ENCODE measurements around the gene EPN2.

EPN2 gene

DNA sequence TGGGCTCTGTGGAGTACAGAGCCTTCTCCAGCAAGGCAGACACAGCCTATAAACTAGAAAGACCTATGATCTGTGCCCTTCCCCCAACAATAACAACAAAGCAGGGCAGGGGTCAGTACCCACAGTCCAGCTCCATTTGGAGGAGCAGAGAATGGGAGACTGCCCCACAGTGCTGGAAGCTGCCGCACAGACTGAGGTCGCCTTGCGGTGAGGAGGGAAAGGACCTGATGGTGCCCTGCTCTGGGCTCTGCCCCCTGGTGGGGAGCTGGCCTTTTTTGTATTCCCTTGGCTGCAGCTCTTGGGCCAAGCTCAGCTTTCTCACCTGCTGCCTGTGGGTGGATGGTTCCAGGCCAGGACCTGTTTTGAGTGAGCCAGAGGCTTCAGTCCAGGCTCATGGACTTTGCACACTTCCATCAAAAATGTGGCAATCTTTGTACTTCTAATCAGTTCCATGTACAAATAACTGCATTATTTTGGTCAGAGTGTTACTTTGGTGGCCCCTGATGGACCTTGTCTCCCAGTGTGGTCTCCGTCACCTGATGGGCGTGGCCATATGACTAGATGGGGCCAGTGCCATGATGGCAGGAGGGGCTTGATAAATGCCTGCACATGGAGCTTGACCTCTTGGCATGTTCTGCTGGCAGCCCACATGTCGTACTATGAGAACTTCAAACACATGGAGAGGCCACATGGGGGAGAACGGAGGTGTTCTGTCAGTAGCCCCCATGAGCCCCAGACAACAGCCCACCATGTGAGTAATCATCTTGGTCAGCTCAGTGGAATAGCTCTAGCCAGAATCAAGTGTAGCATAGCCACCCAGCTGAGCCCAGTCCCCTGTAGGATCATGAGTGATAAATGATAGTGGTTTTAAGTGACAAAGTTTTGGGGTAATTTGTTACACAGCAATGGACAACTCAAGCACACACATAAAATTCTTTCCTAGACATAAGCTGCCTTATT is 101.1 kb downstream of the EPN2 start:
- no peak overlapping the region for H3K4me3 Mint-ChIP-seq

GRCh38 chr17:19339341-19339815 is 102.2 kb downstream of the EPN2 start:
- Mint-ChIP-seq H3K9me3 (no peaks in the 10 kb centered on the region), H3K27ac (no peak overlapping the region), H3K4me3 (no peak overlapping the region), H3K36me3 (ENCODE audit: low read depth) (no peaks in the 10 kb centered on the region), H3K27me3 (peaks cover 26% of the 10 kb centered on the region), H3K4me1 (peaks cover 5% of the 10 kb centered on the region)
- ATAC-seq (no peak), DNase-seq (no peak)

More for the DNA sequence above, 101.1 kb downstream of the EPN2 start:
- H3K4me1 Mint-ChIP-seq = peaks cover 5% of the 10 kb centered on the region
- DNase-seq (peak; percentile 67), ATAC-seq (peak; percentile 72)
- H3K27me3 Mint-ChIP-seq = peaks cover 26% of the 10 kb centered on the region
- H3K36me3 Mint-ChIP-seq (ENCODE audit: low read depth) = no peaks in the 10 kb centered on the region
- H3K27ac Mint-ChIP-seq = no peak overlapping the region
- H3K9me3 Mint-ChIP-seq = no peaks in the 10 kb centered on the region

- Mint-ChIP-seq H3K27ac (no peak overlapping the region), H3K4me1 (peaks cover 5% of the 10 kb centered on the region), H3K9me3 (no peaks in the 10 kb centered on the region), H3K27me3 (peaks cover 21% of the 10 kb centered on the region), H3K36me3 (ENCODE audit: low read depth) (no peaks in the 10 kb centered on the region), H3K4me3 (no peak overlapping the region)
- ATAC-seq (no peak), DNase-seq (no peak)
Measured at GRCh38 chr17:19341211-19341631, 104.1 kb downstream of the EPN2 start.

- Mint-ChIP-seq H3K27ac (no peak overlapping the region), H3K36me3 (ENCODE audit: low read depth) (no peaks in the 10 kb centered on the region), H3K27me3 (peaks cover 21% of the 10 kb centered on the region), H3K4me1 (peaks cover 8% of the 10 kb centered on the region), H3K4me3 (no peak overlapping the region), H3K9me3 (no peaks in the 10 kb centered on the region)
- no peak for DNase-seq
- ATAC-seq = no peak
Measured at GRCh38 chr17:19341641-19342610, 104.8 kb downstream of the EPN2 start.

GRCh38 chr17:19342611-19343255 is 105.6 kb downstream of the EPN2 start:
- Mint-ChIP-seq H3K27me3 (peaks cover 15% of the 10 kb centered on the region), H3K4me3 (no peak overlapping the region), H3K9me3 (no peaks in the 10 kb centered on the region), H3K27ac (no peak overlapping the region), H3K4me1 (peaks cover 9% of the 10 kb centered on the region), H3K36me3 (ENCODE audit: low read depth) (no peaks in the 10 kb centered on the region)
- ATAC-seq (no peak), DNase-seq (no peak)

GRCh38 chr17:19343256-19343630 is 106.1 kb downstream of the EPN2 start:
- Mint-ChIP-seq H3K36me3 (ENCODE audit: low read depth) (no peaks in the 10 kb centered on the region), H3K9me3 (no peaks in the 10 kb centered on the region), H3K4me3 (no peak overlapping the region), H3K4me1 (peaks cover 9% of the 10 kb centered on the region), H3K27me3 (peaks cover 15% of the 10 kb centered on the region), H3K27ac (no peak overlapping the region)
- DNase-seq (no peak), ATAC-seq (no peak)

- H3K36me3 Mint-ChIP-seq (ENCODE audit: low read depth) = no peaks in the 10 kb centered on the region
- H3K9me3 Mint-ChIP-seq = no peaks in the 10 kb centered on the region
- no peak overlapping the region for H3K4me3 Mint-ChIP-seq
- DNase-seq (no peak), ATAC-seq (no peak)
- H3K27ac Mint-ChIP-seq = no peak overlapping the region
- peaks cover 15% of the 10 kb centered on the region for H3K27me3 Mint-ChIP-seq
- peaks cover 9% of the 10 kb centered on the region for H3K4me1 Mint-ChIP-seq
Measured at GRCh38 chr17:19343671-19344151, 106.5 kb downstream of the EPN2 start.

- peaks cover 9% of the 10 kb centered on the region for H3K4me1 Mint-ChIP-seq
- H3K27me3 Mint-ChIP-seq = peaks cover 15% of the 10 kb centered on the region
- H3K27ac Mint-ChIP-seq = no peak overlapping the region
- H3K9me3 Mint-ChIP-seq = no peaks in the 10 kb centered on the region
- no peak overlapping the region for H3K4me3 Mint-ChIP-seq
- DNase-seq (no peak), ATAC-seq (no peak)
- H3K36me3 Mint-ChIP-seq (ENCODE audit: low read depth) = no peaks in the 10 kb centered on the region
Measured at GRCh38 chr17:19344311-19345066, 107.3 kb downstream of the EPN2 start.

DNA sequence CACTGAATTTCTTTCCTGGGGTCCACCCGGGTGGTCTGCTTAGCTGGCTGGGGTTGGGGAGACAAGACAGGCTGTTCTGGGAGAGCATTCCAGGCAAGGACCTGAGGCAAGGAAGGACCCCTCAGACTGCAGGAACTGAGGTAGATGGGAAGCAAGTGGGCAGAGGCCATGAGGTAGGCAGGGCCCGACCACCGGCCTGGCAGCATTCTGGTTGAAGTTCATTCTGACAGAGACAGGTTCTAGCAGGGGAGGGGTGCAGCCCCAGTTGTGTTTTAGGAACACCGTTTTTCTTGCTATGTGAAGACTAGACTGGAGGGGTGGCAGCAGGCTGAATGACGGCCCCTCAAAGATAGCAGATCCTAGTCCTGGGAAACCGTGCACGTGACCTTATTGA is 107.9 kb downstream of the EPN2 start:
- no peaks in the 10 kb centered on the region for H3K9me3 Mint-ChIP-seq
- no peak overlapping the region for H3K27ac Mint-ChIP-seq
- no peak for ATAC-seq
- H3K4me3 Mint-ChIP-seq = no peak overlapping the region
- peaks cover 13% of the 10 kb centered on the region for H3K27me3 Mint-ChIP-seq
- H3K4me1 Mint-ChIP-seq = peaks cover 9% of the 10 kb centered on the region
- DNase-seq = no peak
- H3K36me3 Mint-ChIP-seq (ENCODE audit: low read depth) = no peaks in the 10 kb centered on the region

GRCh38 chr17:19345486-19346350 is 108.6 kb downstream of the EPN2 start:
- Mint-ChIP-seq H3K9me3 (no peaks in the 10 kb centered on the region), H3K36me3 (ENCODE audit: low read depth) (no peaks in the 10 kb centered on the region), H3K27ac (no peak overlapping the region), H3K27me3 (peaks cover 12% of the 10 kb centered on the region), H3K4me3 (no peak overlapping the region), H3K4me1 (peaks cover 9% of the 10 kb centered on the region)
- ATAC-seq (no peak), DNase-seq (no peak)

GRCh38 chr17:19346351-19347255 is 109.4 kb downstream of the EPN2 start:
- no peak overlapping the region for H3K4me3 Mint-ChIP-seq
- H3K4me1 Mint-ChIP-seq = peaks cover 4% of the 10 kb centered on the region
- H3K9me3 Mint-ChIP-seq = no peaks in the 10 kb centered on the region
- DNase-seq = no peak
- no peak overlapping the region for H3K27ac Mint-ChIP-seq
- no peak for ATAC-seq
- H3K36me3 Mint-ChIP-seq (ENCODE audit: low read depth) = no peaks in the 10 kb centered on the region
- peaks cover 8% of the 10 kb centered on the region for H3K27me3 Mint-ChIP-seq

All from activated naive CD8-positive, alpha-beta T cell treated with anti-CD3 and anti-CD28 coated beads, Interleukin-2, amount 50 U/mL, for 24 hours (primary cell).